Measurements from ENCODE around the gene CTDSP2. TPM values are rescaled to one million over a fixed set of nuclear protein-coding genes. Genes with fewer than 3 reads are reported as not detected.

CTDSP2 gene
- polyA plus RNA-seq, 3 donors: 59.1 to 148 (median 70.2) TPM

DNA sequence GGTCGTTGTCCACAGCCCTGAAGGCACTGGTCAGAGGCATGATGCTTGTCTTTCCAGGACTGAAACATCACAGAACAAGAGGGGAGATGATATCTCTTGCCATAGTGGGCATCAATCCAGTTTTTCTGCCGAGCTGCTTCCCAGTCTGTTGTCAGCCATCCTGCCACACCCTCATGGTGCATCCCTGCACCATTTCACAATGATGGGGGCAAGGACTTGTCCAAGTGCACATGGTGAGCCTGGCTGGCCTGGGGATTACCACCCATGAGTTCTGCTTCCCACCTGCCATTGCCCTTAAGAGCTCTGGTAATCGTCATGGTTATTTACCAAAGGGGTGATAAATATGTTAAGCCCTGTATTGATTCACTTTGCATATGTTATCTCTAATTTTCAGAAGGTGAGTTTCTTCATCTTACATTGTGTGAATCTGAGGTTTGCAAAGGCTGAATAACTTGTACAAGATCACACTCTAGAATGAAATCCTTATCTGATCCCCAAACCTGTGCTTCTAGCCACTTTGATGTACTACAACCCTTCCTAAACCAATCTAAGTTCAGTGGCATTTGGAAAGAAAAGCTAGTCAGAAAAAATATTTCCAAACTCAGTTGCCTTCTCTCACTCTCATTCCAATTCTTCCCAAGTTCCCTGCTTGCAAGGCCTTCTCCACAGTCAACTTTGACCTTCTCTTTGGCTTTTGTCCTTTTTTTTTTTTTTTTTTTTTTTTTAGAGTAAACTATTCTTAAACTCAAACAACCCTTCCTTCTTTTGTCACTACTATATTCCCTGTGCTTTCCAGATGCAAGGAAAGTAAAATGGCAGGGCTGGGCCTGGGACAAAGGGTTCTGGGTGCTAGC, 30.3 kb downstream of the CTDSP2 start:
- no peak overlapping the region for H3K9ac ChIP-seq (ENCODE audit: insufficient read depth, low read length, poor library complexity, severe bottlenecking)
- H3K79me2 ChIP-seq (ENCODE audit: insufficient read depth, low read length): no peaks in the 10 kb centered on the region
- Mint-ChIP-seq H3K4me3 (no peak overlapping the region), H3K9me3 (peaks cover 0 to 2% (median 0%) of the 10 kb centered on the region in 7 donors), H3K4me1 (peaks cover 31% of the 10 kb centered on the region), H3K27ac (peak overlapping the region in 4 of 7 donors; percentile 42 to 74 (median 58)), H3K27me3 (ENCODE audit: low read depth in 3 of 3) (no peaks in the 10 kb centered on the region), H3K36me3 (peaks cover 18 to 27% of the 10 kb centered on the region in 2 donors)
- no peak for TF ChIP-seq CTCF (IDR thresholded peaks at IDR 0.05)
- H2AFZ ChIP-seq (ENCODE audit: insufficient read depth, low read depth, low read length, poor library complexity, severe bottlenecking): no peak overlapping the region
- peak overlapping the region in 1 of 2 donors; percentile 39 for H3K27ac ChIP-seq (ENCODE audit: low read depth in 1 of 2, low read length in 2 of 2)
- intact Hi-C loops (cut with micrococcal nuclease): no loop called here
- peaks cover 12 to 19% of the 10 kb centered on the region in 2 donors for H3K36me3 ChIP-seq (replicated peaks in 1 of 2; ENCODE audit: control insufficient read depth in 1 of 2, insufficient read depth in 2 of 2, low read length in 2 of 2)
- peaks cover 55% of the 10 kb centered on the region for H4K20me1 ChIP-seq (ENCODE audit: insufficient read depth, low read length)
- WGBS (ENCODE audit: insufficient coverage): 25% methylated on average over 1 of the region's 3 CpGs
- no peak for DNase-seq
- peak overlapping the region; percentile 10 for H3K4me2 ChIP-seq (replicated peaks; ENCODE audit: extremely low read depth, low read length, poor library complexity, severe bottlenecking)
- H3K4me3 ChIP-seq (replicated peaks in 1 of 3; ENCODE audit: low read depth in 2 of 3, low read length in 3 of 3): peak overlapping the region in 1 of 3 experiments; percentile 0
- no peaks in the 10 kb centered on the region for H3K9me3 ChIP-seq (replicated peaks in 1 of 2; ENCODE audit: control insufficient read depth in 1 of 2, insufficient read depth in 1 of 2, low read length in 2 of 2)
- H3K27me3 ChIP-seq (ENCODE audit: control insufficient read depth in 2 of 2, insufficient read depth in 2 of 2, low read length in 2 of 2): no peaks in the 10 kb centered on the region
- peaks cover 23% of the 10 kb centered on the region in 2 donors for H3K4me1 ChIP-seq (ENCODE audit: control insufficient read depth in 1 of 2, insufficient read depth in 2 of 2, low read length in 2 of 2)

DNA sequence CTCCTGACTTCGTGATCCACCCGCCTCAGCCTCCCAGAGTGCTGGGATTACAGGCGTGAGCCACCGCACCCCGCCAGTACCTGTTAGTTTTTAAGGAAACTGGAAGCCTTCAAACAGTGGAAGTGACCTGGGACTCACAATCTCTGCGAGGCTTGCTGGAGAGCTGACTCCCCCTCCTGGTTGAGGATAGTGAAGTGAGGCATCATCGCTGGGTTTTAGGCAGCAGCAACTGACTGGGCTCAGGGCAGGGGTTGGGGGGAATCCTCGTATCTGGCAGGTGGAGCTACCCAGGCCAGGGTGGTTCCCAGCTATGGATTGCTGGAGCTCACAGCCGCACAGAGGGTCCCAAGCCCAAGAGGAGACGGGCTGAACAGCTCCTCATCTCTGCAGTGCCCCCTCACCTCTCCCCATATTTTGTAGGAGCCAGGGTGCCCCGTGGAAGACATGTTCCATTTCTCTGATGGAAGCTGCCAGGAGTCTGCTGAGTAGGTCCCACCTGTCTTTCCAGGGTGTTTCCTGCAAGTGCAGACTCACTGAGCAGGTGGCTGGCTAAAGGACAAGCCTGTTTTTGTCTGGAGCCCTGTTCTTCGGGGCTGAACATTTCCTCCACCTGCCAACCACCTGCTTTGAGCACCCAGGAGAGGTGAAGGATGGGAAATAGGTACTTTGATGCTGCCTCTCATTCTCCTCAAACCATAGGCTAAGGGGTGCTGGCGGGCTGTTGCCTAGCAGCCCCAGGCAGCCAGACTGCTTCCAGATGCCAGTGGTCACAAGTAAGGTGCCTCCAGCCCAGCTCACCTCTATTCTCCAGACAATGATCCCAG, 31.1 kb downstream of the CTDSP2 start:
- H3K4me3 ChIP-seq (replicated peaks in 1 of 3; ENCODE audit: low read depth in 2 of 3, low read length in 3 of 3): no peak overlapping the region
- intact Hi-C loops (cut with micrococcal nuclease): no loop called here
- H3K36me3 Mint-ChIP-seq: peaks cover 15 to 18% of the 10 kb centered on the region in 2 donors
- H3K79me2 ChIP-seq (ENCODE audit: insufficient read depth, low read length): no peaks in the 10 kb centered on the region
- no peak overlapping the region for H3K27ac ChIP-seq (ENCODE audit: low read depth in 1 of 2, low read length in 2 of 2)
- H3K9ac ChIP-seq (ENCODE audit: insufficient read depth, low read length, poor library complexity, severe bottlenecking): no peak overlapping the region
- H3K4me1 ChIP-seq (ENCODE audit: control insufficient read depth in 1 of 2, insufficient read depth in 2 of 2, low read length in 2 of 2): peaks cover 27 to 29% of the 10 kb centered on the region in 2 donors
- WGBS (ENCODE audit: insufficient coverage): 89% methylated on average over 12 of the region's 13 CpGs
- no peaks in the 10 kb centered on the region for H3K9me3 ChIP-seq (replicated peaks in 1 of 2; ENCODE audit: control insufficient read depth in 1 of 2, insufficient read depth in 1 of 2, low read length in 2 of 2)
- peaks cover 0 to 2% (median 0%) of the 10 kb centered on the region in 7 donors for H3K9me3 Mint-ChIP-seq
- H3K36me3 ChIP-seq (replicated peaks in 1 of 2; ENCODE audit: control insufficient read depth in 1 of 2, insufficient read depth in 2 of 2, low read length in 2 of 2): peaks cover 5 to 11% of the 10 kb centered on the region in 2 donors
- H3K4me3 Mint-ChIP-seq: no peak overlapping the region
- H4K20me1 ChIP-seq (ENCODE audit: insufficient read depth, low read length): peaks cover 49% of the 10 kb centered on the region
- no peak overlapping the region for H3K27ac Mint-ChIP-seq
- no peak for DNase-seq
- H3K27me3 Mint-ChIP-seq (ENCODE audit: low read depth in 3 of 3): peaks cover 0 to 1% (median 0%) of the 10 kb centered on the region in 3 donors
- H2AFZ ChIP-seq (ENCODE audit: insufficient read depth, low read depth, low read length, poor library complexity, severe bottlenecking): no peak overlapping the region
- H3K4me2 ChIP-seq (replicated peaks; ENCODE audit: extremely low read depth, low read length, poor library complexity, severe bottlenecking): no peak overlapping the region
- H3K27me3 ChIP-seq (ENCODE audit: control insufficient read depth in 2 of 2, insufficient read depth in 2 of 2, low read length in 2 of 2): no peaks in the 10 kb centered on the region
- peaks cover 38% of the 10 kb centered on the region for H3K4me1 Mint-ChIP-seq
- TF ChIP-seq CTCF (IDR thresholded peaks at IDR 0.05): no peak
